Stimulated activated CD4-positive, alpha-beta T cell treated with anti-CD3 and anti-CD28 coated beads, Interleukin-12 subunit alpha, Interleukin-12 subunit beta, amount 100 ng/mL, for 48 hours (primary cell): ENCODE data around the gene GDF15.
"Not testable (repeated sequence)": the region's sequence is repeated elsewhere in the genome, so short reads cannot be mapped to it uniquely, and the experiment has no call there.

Experiments
- DNase-seq, 3 donors: peaks; one replicate each; pipeline ENCODE4 v3.0.0-alpha.2; 2020; ENCODE audit warnings: low read depth in 2 of 3, low spot score in 1 of 3

Gene GDF15

DNA sequence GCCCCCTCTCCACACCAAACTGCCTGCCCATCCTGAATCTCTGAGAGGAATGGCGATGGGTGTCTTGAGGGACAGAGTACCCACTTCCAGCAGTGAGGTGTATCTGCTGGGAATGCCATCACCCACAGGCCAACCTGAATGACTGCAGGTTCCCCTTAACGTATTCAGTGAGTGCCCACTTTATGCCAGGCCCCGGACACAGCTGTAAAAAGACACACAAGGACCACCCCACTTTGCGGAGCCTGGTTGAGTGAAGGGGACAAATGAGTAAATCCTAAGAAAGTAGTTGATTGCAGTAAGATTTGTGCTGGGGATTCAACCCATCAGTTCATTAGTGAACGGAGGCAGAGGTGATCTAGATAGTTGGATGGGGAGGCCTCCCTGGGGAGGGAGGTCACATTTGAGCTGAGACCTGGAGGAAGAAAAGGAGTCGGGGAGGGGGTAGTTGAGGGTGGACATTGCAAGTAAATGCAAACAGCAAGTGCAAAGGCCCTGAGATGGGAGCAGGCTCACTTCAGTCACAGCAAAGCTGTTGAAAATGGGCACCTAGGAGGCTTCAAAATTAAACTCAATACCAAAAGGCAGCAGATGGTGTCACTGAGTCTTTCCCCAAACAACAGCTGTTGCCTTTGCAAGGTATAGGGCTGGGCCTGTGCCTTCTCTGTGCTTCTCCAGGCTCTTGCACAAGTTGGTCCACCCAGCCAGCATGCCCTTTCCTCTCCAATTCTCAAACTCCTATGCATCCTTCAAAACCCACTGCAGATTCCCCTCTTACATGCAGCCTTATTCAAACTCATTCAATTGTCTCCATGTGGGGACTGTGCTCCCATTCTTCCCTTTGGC lies 4.3 kb downstream of the GDF15 start:
- DNase-seq: no peak

- no peak for DNase-seq
These were observed 5.6 kb downstream of the GDF15 start for GRCh38 chr19:18391509-18392075.

GRCh38 chr19:18392417-18392816 lies 6.5 kb downstream of the GDF15 start:
- no peak for DNase-seq

- no peak for DNase-seq
These were observed 7.0 kb downstream of the GDF15 start for GRCh38 chr19:18392926-18393325.

GRCh38 chr19:18393836-18394235 lies 7.9 kb downstream of the GDF15 start:
- no peak for DNase-seq

DNA sequence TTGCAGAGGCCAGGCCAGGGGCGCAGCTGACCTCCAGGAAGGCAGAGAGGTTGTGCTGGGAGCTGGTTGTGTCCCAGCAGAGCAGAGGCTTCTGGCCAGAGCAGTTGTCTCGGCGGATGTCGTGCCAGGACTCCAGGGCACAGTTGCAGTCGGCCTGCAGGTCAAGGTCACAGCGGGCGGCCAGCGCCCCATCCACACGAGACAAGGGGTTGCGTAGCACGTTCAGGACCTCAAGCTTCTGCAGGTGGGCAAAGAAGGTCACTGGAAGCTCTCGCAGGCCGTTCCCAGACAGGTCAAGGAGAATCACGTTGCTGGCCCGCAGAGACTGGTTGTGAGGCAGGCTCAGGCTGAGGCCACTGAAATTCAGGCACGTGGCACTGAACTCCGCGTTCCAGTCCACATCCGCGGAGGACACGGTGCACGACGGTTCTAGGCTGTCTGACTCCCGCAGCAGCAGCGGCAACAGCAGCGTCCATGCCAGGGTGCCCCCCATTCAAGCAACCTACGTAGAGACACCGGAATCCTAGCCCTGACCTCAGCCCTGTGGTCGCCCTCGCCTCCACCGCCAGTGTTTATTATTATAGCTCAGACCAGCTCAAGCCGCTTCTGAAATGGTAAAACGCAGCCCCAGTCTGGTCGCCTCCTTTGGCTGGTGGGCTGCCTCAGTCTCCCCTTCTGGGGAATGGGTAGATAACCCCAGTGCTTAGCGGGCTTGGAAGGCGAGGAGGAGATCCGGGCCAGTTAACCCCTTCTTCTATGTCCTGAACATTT lies 10.7 kb downstream of the GDF15 start:
- DNase-seq: no peak

DNA sequence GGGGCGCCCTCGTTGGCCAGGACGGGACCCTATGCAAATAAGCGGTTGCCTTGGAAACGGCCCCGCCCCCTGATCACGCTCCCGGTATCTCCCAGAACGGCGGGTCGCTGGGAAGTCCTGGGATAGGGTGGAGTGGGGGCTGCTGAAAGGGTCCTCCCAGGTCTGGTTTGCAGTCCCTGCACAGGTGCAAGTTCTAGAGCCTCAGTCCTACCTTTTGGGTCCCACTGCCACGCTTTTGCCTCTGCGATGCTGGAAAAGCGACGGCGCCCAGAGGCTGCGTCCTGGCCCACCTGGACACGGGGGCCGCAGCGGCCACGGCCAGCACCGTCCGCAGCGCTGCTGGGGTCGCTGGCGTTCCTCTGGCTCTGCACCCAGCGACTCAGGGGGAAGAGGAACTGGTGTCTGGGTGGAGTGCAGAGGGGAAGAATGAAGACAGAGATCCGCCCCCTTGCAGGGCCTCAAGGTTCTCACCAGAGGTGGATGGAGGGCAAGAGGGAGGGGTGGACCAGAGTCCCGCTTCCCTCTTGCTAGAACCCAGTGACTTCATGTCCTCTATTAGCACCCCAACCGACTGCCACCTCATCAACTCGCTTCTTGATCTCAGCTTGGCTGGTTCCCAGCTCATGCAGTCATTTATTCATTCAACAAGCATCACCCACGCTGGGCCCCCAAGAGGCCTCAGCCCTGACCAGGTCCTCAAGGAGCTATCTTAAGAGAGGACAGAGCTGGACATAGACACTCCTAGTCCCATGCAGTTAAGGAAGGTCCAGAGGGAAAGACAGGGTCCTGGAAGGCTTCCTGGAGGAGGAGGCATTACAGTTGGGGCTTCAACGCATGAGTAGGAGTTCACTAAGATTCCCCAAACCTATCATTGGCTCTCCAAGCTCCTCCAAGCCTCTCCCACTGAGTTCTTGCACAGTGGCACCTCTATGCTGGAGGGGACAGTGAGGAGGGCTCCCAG lies 11.6 kb downstream of the GDF15 start, which contains the start of gene LRRC25:
TSS of gene LRRC25 (minus strand) at position 381 of the 961 bp plus-strand sequence. CDS start 659 bp downstream, outside the sequence.
- no peak for DNase-seq

DNA sequence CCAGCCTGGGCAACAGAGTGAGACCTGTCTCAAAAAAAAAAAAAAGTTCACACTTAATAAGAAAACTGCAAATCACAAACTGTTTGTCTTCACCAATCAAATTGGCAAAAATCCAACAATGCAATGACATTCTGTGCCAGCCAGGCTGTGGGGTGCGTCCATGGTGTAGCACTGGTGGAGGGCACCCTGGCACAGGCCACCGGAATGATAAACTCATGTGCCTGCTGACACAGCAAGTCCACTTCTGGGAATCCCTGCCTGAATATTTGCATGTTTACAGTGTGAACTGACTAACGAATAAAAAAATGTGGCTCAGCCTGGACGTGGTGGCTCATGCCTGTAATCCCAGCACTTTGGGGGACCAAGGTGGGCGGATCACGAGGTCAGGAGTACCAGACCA lies 13.1 kb downstream of the GDF15 start:
- DNase-seq: no peak

GRCh38 chr19:18401580-18402112 lies 15.7 kb downstream of the GDF15 start:
- DNase-seq: no peak

DNA sequence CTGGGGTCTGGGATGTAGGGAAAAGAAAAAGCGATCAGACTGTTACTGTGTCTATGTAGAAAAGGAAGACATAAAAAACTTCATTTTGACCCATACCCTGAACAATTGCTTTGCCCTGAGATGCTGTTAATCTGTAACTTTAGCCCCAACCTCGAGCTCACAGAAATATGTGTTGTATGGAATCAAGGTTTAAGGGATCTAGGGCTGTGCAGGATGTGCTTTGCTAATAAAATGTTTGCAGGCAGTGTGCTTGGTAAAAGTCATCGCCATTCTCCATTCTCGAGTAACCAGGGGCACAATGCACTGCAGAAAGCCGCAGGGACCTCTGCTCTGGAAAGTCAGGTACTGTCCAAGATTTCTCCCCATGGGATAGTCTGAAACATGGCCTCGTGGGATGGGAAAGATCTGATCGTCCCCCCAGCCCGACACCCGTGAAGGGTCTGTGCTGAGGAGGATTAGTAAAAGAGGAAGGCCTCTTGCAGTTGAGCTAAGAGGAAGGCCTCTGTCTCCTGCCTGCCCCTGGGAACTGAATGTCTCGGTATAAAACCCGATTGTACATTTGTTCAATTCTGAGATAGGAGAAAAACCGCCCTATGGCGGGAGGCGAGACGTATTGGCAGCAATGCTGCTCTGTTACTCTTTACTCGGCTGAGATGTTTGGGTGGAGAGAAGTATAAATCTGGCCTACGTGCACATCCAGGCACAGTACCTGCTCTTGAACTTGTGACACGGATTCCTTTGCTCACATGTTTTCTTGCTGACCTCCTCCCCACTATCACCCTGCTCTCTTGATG lies 16.7 kb downstream of the GDF15 start:
- not testable (repeated sequence) for DNase-seq

DNA sequence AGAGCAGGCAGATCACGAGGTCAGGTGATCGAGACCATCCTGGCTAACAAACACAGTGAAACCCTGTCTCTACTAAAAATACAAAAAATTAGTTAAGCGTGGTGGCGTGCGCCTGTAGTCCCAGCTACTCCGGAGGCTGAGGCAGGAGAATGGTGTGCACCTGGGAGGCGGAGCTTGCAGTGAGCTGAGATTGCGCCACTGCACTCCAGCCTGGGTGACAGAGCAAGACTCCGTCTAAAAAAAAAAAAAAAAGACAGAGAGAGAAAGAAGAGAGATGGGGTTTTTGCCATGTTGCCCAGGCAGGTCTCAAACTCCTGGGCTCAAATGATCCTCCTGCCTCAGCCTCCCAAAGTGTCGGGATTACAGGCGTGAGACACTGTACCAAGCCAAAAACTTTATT lies 19.8 kb downstream of the GDF15 start:
- not testable (repeated sequence) for DNase-seq

GRCh38 chr19:18406749-18407148 lies 20.8 kb downstream of the GDF15 start:
- DNase-seq: no peak

DNA sequence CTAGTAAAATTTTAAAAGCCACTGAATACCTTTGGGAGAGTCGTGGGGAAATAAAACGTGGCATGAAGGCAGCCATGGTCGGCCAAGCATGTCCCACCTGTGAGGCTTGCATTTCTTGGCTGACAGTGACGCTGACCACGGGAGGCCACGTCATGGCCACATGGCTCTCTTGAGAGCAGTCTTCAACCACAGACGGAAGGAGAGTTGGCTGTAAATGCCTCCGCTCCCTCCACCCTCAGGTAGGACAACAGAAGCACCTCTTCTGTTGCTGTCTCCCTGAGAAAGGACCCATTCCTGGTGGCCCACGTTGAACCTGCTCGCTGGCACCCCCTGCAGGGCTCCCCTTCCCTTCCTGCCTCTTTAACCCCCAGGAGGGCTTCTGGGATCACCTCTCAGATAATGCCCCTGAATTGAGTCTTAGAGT lies 22.1 kb downstream of the GDF15 start:
- DNase-seq: no peak

GRCh38 chr19:18412610-18413239 lies 26.8 kb downstream of the GDF15 start:
- DNase-seq: no peak

DNA sequence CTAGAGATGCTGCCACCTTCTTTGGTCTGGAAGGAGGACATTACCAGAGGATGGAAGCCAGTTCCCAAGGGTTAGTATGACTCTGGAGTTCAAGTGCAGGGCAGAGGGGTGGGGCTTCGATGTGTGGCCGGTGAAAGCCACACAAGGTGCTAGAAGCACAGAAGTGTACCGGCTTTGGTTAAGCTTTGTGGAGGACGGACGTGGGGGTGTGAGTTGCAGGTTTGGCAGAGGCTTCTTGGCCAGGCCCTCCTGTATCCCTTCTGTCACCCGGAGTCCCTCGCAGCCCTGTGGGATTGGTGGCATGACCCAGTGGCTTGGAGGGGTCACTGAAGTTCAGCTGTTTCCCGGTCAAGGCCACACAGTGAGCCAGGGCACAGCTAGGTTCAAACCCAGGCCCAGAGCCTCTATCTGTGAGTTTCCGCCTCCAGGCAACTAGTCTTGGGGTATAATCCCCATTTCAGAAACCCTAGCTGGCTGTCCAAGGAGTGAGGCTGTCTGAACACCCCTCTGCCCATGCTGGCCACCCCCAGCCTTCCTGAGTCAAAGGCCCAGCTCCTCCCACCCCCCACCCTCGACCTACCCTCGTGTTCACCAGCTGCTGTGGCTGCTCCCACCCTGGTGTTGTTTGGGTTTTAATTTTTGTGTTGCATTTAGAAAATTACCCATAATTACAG lies 28.7 kb downstream of the GDF15 start:
- no peak for DNase-seq

DNA sequence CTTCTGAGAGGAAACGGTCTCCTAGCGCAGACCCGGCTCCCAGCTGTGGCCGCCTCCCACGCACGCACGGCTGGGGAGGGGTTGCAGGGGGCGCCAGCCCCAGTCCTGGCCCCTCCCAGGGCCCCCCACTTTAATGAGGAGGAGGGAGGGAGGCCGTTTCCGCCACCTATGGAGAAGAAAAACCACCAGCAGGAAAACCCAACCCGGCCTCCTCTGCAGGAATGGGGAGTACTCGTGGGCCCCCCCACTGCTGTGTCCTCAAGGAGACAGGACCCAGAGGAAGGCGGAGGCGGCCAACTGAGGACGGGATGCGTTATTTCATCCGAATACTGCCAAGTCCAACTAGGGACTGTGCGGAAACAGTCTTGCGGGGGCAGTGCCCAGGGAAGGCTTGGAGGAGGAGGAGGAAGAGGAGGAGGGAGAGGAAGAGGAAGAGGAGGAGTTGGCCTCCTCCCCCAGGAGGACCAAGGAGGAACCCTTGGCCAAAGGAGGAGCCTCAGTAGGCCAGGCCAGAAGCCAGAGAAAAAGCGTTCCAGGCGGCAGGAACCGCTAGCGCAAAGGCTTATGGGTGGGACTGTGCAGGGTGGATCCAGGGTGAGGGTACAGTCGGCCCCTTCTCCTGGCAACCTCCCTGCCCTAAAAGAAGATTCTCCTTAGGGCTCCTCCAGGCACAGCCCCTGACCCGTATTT lies 29.4 kb downstream of the GDF15 start:
- DNase-seq: no peak

DNA sequence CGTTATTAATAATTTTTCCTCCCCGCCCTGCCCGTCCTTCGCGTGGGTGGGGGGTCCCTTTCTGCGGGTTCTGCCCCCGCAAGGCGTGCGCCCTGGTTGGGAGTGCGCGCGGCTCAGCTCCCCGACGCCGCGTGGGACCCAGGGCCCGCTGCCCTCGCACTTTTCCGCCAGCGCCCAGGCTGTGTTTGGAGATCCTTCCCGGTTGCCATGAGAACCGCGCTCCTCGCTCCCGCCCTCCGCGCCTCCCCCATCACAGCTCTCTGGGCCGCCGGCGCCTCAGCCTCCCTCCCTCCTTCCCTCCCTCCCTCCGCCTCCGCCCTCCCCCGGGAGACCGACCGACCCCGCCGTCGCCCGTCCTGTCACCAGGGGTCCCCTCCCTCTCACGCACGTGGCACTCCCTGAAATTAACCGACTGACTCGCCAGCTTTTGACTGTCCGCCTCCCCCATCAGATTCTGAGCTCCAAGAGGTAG lies 30.9 kb downstream of the GDF15 start:
- peak in 1 of 3 donors; percentile 71 for DNase-seq
